Progenitor cell of endocrine pancreas (in vitro differentiated cells): ENCODE measurements around the gene DNAJB8. TPM values are rescaled to one million over a fixed set of nuclear protein-coding genes. Genes with fewer than 3 reads are reported as not detected.

ENCODE experiments used
- DNase-seq: peaks from one replicate; pipeline ENCODE4 v3.0.0; 2021; ENCODE audit warnings: low spot score; ENCODE audit not compliant: unreplicated experiment
- H3K27ac Mint-ChIP-seq: 2 replicates; pipeline ENCODE4 v1.8.0; 2021; ENCODE audit warnings: mild to moderate bottlenecking, moderate library complexity, mixed read lengths
- H3K27me3 Mint-ChIP-seq: 2 replicates; pipeline ENCODE4 v1.8.0; 2021; ENCODE audit warnings: mixed read lengths
- H3K36me3 Mint-ChIP-seq: 2 replicates; pipeline ENCODE4 v1.8.0; 2022; ENCODE audit warnings: mixed read lengths; ENCODE audit not compliant: insufficient read depth
- H3K4me1 Mint-ChIP-seq: 2 replicates; pipeline ENCODE4 v1.8.0; 2021; ENCODE audit warnings: low read depth, mixed read lengths
- H3K4me3 Mint-ChIP-seq: 2 replicates; pipeline ENCODE4 v1.8.0; 2021; ENCODE audit warnings: low read depth, mild to moderate bottlenecking, moderate library complexity, mixed read lengths
- H3K9me3 Mint-ChIP-seq: 2 replicates; pipeline ENCODE4 v1.8.0; 2021; ENCODE audit warnings: low read depth, mixed read lengths
- CTCF ChIP-seq: fragments of 200-600 bp; sonication (generic); IDR thresholded peaks from one replicate; pipeline ENCODE4 v1.5.0; 2021; ENCODE audit warnings: antibody characterized with exemption, mild to moderate bottlenecking; ENCODE audit not compliant: unreplicated experiment
- total RNA-seq: library from RNA; stranded (reverse); gene quantifications from 2 replicates; pipeline ENCODE4 v1.2.1, GENCODE V29; 2021

The DNAJB8 gene
- total RNA-seq, 1 donor from 2014 or later: not detected

GRCh38 chr3:128478576-128479506, 12.2 kb upstream of the DNAJB8 start:
- DNase-seq: no peak
- H3K36me3 Mint-ChIP-seq: no peaks in the 10 kb centered on the region
- no peak for TF ChIP-seq CTCF
- H3K9me3 Mint-ChIP-seq: no peaks in the 10 kb centered on the region
- no peak overlapping the region for H3K27ac Mint-ChIP-seq
- no peak overlapping the region for H3K4me3 Mint-ChIP-seq
- H3K27me3 Mint-ChIP-seq: peaks cover 81% of the 10 kb centered on the region
- peaks cover 19% of the 10 kb centered on the region for H3K4me1 Mint-ChIP-seq

DNA sequence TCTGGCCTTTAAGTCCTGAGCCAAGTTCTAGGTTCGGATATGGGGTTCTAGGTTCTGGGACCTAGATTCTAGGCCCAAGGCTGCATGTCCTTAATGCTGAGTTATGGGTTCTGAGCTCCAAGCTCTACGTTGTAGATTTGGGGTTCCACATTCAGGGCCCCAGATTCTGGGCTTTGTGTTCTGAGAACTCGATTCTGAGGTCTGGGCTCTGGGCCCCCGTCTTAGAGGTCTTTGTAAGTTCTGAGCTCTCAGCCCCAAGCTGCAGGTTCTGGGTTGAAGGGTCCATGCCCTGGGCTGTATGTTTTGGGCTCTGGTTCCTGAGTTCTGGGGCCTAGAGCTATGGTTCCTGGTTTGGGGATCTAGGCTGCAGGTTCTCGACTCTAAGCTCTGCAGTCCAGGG, 10.0 kb upstream of the DNAJB8 start:
- no peak for TF ChIP-seq CTCF
- DNase-seq: no peak
- no peaks in the 10 kb centered on the region for H3K9me3 Mint-ChIP-seq
- H3K27ac Mint-ChIP-seq: no peak overlapping the region
- peaks cover 6% of the 10 kb centered on the region for H3K4me1 Mint-ChIP-seq
- no peaks in the 10 kb centered on the region for H3K36me3 Mint-ChIP-seq
- H3K4me3 Mint-ChIP-seq: no peak overlapping the region
- H3K27me3 Mint-ChIP-seq: peaks cover 79% of the 10 kb centered on the region

DNA sequence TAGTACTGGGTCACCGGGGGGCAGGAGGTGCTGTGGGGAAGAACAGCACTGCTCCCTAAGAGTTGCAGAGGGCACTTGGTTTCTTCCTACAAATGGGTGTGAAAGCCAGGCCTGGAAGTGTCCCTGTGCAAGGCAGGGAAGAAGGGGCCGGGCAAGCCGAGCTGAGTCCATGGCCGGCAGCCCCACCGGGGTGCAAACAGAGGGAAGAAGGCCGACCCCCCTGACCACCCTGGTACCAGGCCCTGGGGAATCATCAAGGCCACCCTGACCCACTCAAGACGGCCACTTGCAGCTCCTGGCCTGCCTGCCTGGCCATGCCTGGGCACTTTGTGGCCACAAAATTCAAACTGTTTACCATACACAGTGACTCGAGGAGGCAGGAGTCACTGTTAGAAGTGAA, 8.7 kb upstream of the DNAJB8 start:
- no peak for TF ChIP-seq CTCF
- no peak for DNase-seq
- Mint-ChIP-seq H3K36me3 (no peaks in the 10 kb centered on the region), H3K4me1 (peaks cover 6% of the 10 kb centered on the region), H3K4me3 (no peak overlapping the region), H3K27me3 (peaks cover 82% of the 10 kb centered on the region), H3K27ac (no peak overlapping the region), H3K9me3 (no peaks in the 10 kb centered on the region)

GRCh38 chr3:128473737-128474136, 7.0 kb upstream of the DNAJB8 start:
- Mint-ChIP-seq H3K9me3 (no peaks in the 10 kb centered on the region), H3K27me3 (peaks cover 73% of the 10 kb centered on the region), H3K4me1 (peaks cover 6% of the 10 kb centered on the region), H3K4me3 (no peak overlapping the region), H3K36me3 (no peaks in the 10 kb centered on the region), H3K27ac (no peak overlapping the region)
- DNase-seq: no peak
- TF ChIP-seq CTCF: no peak

DNA sequence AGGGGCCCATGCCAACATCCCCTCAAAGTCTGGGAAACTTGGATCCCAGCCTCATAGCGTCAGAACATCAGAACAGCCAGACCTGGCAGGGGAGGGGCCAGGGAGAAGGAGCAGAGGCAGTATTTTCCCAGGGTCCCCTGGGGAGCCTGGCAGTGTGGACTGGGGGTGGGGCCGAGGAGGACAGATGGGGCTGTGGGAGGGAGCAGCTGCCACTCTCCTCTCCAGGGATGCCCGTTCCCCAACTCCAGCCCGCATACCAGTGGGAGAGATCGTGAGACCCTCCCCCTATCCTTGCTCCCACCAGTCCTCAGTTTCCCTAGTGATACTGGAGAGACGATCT, 6.5 kb upstream of the DNAJB8 start:
- Mint-ChIP-seq H3K36me3 (no peaks in the 10 kb centered on the region), H3K4me3 (no peak overlapping the region), H3K4me1 (peaks cover 6% of the 10 kb centered on the region), H3K27ac (no peak overlapping the region), H3K9me3 (no peaks in the 10 kb centered on the region), H3K27me3 (peaks cover 70% of the 10 kb centered on the region)
- no peak for DNase-seq
- TF ChIP-seq CTCF: no peak
